HG02763 (cell line): ENCODE measurements around the gene STK10.
A peak's percentile ranks its signal among the peaks of the same experiment; 100 is the strongest.
"Not testable (repeated sequence)": the region's sequence is repeated elsewhere in the genome, so short reads cannot be mapped to it uniquely, and the experiment has no call there.

Experiments used
- ATAC-seq: cut with Tn5 transposase; IDR thresholded peaks from one replicate; pipeline ENCODE4 v1.9.1; 2021; ENCODE audit warnings: mild to moderate bottlenecking, moderate library complexity; ENCODE audit not compliant: unreplicated experiment

Gene STK10

DNA sequence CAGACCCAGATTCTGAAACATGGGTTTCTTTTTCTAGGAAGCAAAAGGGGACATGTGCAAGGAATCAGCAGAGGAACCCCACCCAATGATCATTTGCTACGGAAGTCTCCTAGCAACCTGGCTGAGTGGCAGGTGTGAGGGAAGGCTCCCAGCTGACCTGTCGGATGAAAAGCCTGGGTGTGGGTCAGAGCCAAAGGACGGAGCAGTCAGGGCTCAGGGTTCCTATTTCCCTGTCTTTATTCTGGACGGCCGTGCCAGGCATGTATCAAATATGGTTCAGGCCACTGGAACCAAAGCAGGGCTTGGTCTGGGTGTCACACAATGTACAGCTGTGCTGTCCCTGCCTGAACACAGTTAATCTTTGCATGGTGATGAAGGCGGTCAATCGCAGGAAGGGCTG is 20.1 kb downstream of the STK10 start:
- ATAC-seq = no peak

DNA sequence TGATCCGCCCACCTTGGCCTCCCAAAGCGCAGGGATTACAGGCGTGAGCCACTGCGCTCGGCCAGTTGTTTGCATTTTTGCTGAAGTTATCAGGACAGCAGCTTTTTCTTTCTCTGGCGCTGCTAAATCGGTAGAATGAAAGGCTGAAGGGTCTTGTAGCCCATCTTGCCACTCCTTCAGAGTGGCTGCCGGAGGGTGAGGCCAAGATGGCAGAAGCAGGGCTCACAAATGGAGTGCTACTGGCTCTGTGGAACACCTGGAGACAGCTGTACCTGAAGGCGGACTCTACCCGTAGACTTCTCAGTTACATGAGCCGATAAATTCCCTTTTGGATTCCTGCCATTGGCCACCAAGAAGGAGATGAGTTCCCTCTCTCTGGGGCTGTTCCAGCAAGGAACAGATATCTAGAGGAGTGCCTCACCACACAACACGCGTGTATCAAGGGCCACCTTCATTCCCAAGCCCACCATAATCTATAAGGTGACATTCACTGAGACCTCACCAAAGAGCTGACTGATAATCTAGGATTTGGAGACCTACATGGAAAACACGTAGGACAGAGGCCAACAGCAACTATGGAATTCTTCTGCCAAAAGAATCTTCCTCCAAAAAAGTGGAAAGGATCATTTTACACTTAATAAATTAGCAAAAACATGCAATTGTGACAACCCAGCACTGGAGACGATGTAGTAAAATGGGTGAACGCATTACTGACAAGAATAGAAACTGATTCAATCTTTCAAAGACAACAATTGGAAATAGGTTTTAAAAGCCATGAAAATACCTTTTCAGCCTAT is 21.8 kb downstream of the STK10 start:
- ATAC-seq = no peak

DNA sequence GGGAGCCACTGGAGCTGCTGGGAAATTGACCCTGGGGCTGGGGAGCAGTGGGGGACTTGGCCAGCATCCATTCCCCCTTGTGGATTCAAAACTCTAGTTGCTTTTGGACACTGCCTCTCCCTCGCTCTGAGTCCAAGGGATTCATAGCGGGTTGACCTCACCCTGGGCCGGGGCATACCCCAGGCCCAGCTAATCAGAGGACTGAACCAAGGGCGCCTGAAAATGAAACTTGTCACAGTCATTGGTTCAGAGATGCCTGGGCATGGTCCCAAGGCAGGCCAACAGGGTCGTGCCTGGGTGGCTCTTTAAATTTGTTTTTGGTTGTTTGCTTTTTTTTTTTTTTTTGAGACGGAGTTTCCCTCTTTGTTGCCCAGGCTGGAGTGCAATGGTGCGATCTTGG is 22.6 kb downstream of the STK10 start:
- no peak for ATAC-seq

DNA sequence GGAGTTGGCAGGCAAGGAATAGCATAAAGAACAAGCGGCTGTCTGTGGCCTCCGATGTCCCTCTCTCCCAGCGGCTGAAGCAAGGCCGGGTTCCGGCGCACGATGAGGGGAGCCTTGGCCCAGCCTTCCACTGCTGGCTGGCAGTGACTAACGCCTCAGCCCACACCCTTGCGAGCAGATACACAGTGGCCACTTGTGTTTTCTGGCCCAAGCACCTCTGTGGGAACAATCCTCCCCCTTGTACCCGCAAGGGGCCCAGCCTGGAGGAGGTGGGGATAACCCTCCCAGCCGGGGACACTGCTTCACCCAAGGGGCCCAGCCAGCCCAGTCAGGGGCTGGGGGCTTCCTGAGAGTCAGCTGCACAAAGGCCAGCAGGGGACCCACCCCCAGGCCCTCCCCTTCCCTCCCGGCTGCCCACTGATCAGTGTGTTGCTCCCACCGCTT is 23.2 kb downstream of the STK10 start:
- ATAC-seq = no peak

DNA sequence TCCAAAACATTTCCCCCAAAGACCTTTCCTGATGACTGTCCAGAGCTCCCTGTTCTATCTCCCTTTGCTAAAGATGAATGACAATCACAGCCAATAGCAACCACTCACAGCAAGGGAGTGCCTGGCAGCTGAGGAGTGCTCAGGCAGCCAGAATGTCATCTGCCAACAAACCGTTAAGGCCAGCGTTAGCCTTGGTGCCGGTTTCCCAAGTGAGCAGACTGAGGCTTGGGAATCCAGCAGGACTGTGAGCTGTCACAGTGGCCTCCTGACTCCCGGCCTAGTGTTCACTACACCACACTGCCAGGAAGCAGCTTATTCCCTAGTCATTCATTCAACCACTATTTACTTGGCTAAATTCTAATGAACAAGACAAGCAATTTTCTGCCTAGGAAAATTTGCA is 24.7 kb downstream of the STK10 start:
- no peak for ATAC-seq

DNA sequence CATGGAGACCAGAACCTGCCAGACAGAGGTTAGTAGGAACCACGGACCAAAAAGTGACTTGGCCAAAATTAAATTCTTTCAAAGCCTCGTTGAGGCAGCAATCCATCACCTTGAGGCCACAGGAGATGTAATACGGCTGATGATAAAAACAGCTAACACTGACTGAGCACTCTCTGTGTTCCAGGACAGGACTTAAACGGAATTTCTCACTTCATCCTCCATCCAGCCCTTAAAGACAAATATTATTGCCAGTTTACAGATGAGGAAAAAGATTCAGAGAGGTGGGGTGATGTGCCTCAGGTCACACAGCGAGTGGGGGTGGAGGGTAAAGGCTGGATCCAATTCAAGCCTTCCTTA is 25.1 kb downstream of the STK10 start:
- no peak for ATAC-seq

DNA sequence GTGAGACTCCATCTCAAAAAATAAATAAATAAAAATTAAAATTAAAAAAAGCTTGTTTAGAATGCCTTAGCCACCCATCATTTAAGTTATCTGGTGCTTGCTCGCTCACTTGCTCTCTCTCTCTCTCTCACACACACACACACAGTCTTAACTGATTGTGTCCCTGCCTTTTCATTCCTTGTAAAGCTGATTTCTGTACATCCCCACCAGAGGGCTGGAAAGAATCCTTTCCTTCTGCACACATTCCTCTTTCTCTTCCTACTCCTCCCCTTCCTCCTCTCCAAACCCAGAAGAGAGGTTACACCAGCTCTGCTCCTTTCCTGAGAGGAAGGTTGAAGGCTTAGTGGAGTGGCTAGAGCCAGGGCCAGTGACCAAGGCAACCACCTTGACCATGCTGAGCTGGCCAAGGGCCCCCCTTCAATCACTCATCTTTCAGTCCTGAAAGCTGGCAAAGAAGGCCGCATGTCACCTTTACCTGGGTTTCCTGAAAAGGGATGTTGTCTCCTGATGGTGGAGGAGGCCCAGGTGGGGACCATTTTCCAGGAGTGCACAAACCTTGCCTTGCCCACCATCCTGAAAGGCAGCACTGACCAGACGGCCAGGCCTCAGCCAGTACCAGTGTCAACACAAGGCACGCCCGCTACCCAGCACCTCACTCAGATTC is 25.6 kb downstream of the STK10 start:
- no peak for ATAC-seq

GRCh38 chr5:172160506-172160905 is 27.5 kb downstream of the STK10 start:
- ATAC-seq = no peak

DNA sequence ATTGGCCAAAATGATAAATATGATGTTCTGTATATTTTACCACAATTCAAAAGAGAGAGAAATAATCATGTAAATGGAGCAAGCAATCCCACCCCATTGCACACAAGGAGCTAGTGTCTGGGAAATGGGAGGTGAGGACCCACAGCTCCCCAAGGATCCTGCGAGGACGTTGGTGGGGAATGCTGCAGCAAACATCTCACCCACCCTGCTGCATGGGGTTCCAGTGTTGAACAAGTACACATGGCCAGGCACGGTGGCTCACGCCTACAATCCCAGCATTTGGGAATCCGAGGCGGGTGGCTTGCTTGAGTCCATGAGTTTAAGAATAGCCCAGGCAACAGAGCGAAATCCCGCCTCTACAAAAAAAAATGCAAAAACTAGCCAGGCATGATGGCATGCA is 29.0 kb downstream of the STK10 start:
- ATAC-seq = no peak

- no peak for ATAC-seq
These were observed 31.5 kb downstream of the STK10 start for GRCh38 chr5:172156541-172156994.

DNA sequence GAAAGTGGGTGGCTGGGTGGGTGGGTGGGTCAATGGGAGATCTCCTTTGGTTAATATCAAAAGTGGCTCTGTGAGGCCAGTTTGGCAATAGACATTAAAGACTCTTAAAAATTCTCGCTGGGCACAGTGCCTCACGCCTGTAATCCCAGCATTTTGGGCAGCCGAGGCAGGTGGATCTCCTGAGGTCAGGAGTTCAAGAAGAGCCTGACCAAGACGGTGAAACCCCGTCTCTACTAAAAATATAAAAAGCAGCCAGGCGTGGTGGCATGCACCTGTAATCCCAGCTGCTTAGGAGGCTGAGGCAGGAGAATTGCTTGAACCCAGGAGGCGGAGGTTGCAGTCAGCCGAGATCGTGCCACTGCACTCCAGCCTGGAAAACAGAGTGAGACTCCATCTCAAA is 32.9 kb downstream of the STK10 start:
- ATAC-seq = not testable (repeated sequence)

DNA sequence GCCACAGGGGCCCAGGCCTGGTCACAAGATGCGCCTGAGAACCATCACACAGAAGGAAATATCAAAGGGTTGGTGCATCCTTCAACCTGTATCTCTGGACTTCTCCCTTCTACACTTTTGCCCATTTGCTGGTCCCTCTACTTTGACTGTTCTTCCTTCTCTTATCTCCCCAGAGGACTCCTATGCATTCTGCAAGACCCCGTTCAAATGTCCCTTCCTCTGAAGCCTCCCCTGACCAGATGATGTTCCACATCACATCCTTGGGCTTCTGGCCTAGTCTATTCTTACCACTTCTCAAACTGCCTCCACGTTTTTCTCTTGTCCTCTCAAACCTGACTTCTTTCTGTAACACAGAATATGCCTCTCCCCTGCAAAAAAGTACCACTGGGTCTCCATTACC is 34.3 kb downstream of the STK10 start:
- ATAC-seq = no peak

DNA sequence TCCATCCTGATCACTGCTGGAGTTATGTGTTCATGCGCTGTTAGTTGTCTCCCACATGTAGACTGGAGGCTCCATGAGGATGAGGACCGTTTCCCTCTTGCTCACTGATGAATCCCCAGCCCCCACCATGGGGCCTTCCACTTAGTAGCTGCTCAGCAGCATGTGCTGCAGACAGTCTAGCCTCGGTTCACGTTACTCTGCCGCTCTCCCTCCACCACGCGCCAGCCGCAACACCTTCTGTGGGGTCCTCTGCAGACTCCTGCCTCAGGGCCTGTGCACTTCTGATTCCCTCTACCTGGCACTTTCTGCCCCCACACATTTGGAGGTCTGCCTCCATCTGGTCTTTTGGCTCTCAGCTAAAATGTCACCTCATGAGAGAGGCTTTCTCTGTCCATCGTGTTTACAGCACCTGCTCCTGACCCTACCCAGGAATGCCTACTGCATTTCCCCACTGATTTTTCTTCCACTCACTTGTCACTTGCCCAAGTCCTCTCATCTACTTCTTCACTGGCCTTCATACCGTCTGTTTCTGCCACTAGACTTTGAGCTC is 36.3 kb downstream of the STK10 start:
- no peak for ATAC-seq

DNA sequence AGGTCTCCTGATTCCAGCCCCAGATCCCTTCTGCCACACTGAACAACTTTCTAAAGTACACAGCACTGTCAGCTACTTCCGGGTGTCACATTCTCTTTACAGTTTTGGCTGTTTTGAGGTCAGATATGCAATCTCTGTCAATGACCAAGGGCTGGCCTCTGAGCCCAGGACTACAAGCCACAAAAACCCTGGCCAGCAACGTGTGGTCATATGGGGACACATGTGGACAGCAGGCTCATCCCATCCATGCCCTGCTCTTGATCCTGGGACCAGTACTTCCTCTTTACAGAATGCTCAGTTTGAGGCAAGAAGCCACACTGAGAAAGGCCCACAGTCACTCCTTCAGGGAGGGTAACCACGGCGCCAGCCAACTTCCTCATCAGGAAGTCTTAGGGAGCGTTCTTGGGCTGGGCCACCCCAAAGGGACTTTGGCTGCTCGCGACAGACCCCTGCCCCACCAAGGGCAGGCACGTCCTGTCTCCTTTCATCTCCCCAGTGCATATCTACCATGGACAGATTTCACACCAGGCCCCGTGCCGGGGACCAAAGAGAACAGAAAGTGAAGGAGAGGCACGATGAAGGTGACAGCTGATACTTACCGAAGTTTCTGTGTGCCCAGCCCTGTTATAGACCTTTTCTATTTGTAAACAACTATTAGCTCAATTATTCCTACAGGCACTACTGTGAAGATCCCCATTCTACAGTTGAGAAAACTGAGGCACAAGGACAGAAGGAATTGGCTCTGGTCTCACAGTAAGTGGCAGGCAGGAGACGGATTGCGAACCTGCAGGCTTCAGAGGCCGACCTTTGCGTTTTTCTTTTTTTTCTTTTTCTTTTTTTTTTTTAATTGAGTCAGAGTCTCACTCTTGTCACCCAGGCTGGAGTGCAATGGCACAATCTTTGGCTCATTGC is 37.3 kb downstream of the STK10 start:
- peak; percentile 56 for ATAC-seq

DNA sequence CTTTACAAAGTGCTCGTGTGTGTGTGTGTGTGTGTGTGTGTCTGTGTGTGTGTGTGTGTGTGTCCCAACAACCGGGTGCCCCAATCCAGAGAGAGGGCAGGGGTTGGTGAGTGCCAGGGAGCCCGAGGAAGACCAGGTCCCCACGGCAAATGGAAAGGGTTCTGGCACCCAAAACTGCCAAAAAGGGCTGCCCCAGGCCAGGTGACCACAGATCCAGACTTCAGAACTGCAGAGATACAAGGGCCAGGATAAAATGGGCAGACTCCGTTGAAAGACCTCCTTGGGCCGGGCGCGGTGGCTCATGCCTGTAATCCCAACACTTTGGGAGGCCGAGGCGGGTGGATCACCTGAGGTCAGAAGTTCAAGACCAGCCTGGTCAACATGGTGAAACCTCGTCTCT is 38.5 kb downstream of the STK10 start:
- ATAC-seq = not testable (repeated sequence)

GRCh38 chr5:172149073-172149472 is 39.0 kb downstream of the STK10 start:
- no peak for ATAC-seq

DNA sequence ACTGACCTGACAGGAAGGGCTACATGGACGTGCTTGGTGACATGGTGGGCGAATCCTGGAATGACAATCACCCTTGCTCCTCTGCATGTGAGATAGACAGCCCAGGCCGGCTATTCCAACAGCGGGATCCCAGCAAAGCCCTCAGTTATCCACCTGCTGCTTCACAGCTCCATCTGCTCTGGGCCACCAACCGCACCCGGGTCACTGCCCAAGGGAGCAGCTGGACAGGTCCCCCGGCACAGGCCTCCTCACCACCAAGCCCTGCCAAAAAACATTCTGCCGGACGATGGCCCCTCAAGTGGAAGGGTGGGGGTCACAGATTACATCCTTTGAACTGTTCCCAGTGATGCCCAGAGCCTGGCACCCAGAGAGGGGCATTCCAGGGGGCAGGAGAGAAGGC is 39.6 kb downstream of the STK10 start:
- no peak for ATAC-seq

DNA sequence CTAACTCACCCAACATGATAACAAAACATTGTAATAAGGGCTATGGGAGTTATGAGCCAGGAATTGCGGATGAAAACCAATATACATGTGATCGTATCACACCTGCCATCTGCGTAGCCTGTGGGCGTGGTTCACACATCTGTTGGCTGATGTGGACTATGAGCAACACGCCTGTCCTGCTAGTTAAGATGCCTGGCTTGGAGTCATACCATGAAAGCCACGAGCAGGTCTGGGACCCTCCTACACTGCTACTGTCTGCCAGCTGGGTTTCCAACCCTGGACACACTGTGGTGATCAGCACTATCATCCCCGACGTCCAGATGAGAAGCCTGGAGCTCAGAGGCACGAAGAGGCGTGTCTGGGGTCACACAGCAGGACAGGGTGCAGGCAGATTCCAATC is 40.2 kb downstream of the STK10 start:
- no peak for ATAC-seq

GRCh38 chr5:172146748-172147092 is 41.3 kb downstream of the STK10 start:
- ATAC-seq = no peak

- no peak for ATAC-seq
These were observed 41.9 kb downstream of the STK10 start for GRCh38 chr5:172145870-172146747.
